ENCODE data around the gene PRTFDC1. TPM values are rescaled to one million over a fixed set of nuclear protein-coding genes. Genes with fewer than 3 reads are reported as not detected.

The PRTFDC1 gene
- total RNA-seq, 1 experiment from 2014 or later, result not detected

- no peaks in the 10 kb centered on the region for H3K36me3 ChIP-seq (ENCODE audit: control insufficient read depth in 1 of 2, insufficient read depth in 2 of 2, low read length in 2 of 2)
- no peaks in the 10 kb centered on the region for H3K79me2 ChIP-seq (ENCODE audit: insufficient read depth, low read length)
- TF ChIP-seq CBX3 (IDR thresholded peaks at IDR 0.05; ENCODE audit: low read depth) (no peak), POLR2AphosphoS5 (IDR thresholded peaks at IDR 0.05; ENCODE audit: low read depth, low read length) (no peak), JUND (IDR thresholded peaks at IDR 0.05) (no peak), EGR1 (IDR thresholded peaks at IDR 0.05; ENCODE audit: low read depth) (no peak), EZH2phosphoT487 (IDR thresholded peaks at IDR 0.05; ENCODE audit: borderline replicate concordance) (no peak), POLR2A (IDR thresholded peaks at IDR 0.05; ENCODE audit: borderline replicate concordance, extremely low read depth, insufficient read depth, insufficient read length) (no peak), CEBPB (IDR thresholded peaks at IDR 0.05; ENCODE audit: low read depth) (no peak), SP1 (IDR thresholded peaks at IDR 0.05; ENCODE audit: low read depth) (no peak), YY1 (IDR thresholded peaks at IDR 0.05; ENCODE audit: extremely low read depth, insufficient replicate concordance, low read depth, low read length) (no peak), ZBTB33 (IDR thresholded peaks at IDR 0.05; ENCODE audit: extremely low read depth, insufficient replicate concordance, low read length) (no peak), ELF1 (IDR thresholded peaks at IDR 0.05; ENCODE audit: borderline replicate concordance, low read depth) (no peak), ZFX (IDR thresholded peaks at IDR 0.05) (no peak), EZH2 (IDR thresholded peaks at IDR 0.05) (no peak), FOSL1 (IDR thresholded peaks at IDR 0.05; ENCODE audit: low read depth) (no peak), TCF7L2 (IDR thresholded peaks at IDR 0.05; ENCODE audit: borderline replicate concordance, extremely low read depth, insufficient read depth, insufficient read length) (no peak), RAD21 (IDR thresholded peaks at IDR 0.05; ENCODE audit: low read depth) (no peak), SIN3A (IDR thresholded peaks at IDR 0.05; ENCODE audit: low read depth) (no peak)
- TF ChIP-seq, protein P1, sequence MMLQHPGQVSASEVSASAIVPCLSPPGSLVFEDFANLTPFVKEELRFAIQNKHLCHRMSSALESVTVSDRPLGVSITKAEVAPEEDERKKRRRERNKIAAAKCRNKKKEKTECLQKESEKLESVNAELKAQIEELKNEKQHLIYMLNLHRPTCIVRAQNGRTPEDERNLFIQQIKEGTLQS (IDR thresholded peaks at IDR 0.05), result no peak
- TF ChIP-seq, protein P2, sequence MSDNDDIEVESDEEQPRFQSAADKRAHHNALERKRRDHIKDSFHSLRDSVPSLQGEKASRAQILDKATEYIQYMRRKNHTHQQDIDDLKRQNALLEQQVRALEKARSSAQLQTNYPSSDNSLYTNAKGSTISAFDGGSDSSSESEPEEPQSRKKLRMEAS (IDR thresholded peaks at IDR 0.05), result no peak
- H4K20me1 ChIP-seq (ENCODE audit: insufficient read depth), result no peaks in the 10 kb centered on the region
- no peaks in the 10 kb centered on the region for H3K9me3 ChIP-seq (ENCODE audit: control insufficient read depth in 1 of 2, insufficient read depth in 1 of 2, low read depth in 1 of 2, low read length in 2 of 2)
- no peak overlapping the region for H3K4me2 ChIP-seq (ENCODE audit: low read length)
- intact Hi-C loops (cut with micrococcal nuclease), result no loop called here
- CTCF ChIA-PET, result no interaction called here
- H2AFZ ChIP-seq (ENCODE audit: low read depth, low read length, poor library complexity, severe bottlenecking), result no peak overlapping the region
- H3K27me3 ChIP-seq (ENCODE audit: insufficient read depth, low read length), result no peaks in the 10 kb centered on the region
- RAD21 ChIA-PET (ENCODE audit: low non-redundant PET in 1 of 2, low total read pairs in 2 of 2, uncharacterized antibody in 2 of 2, unreplicated experiment in 2 of 2), result no interaction called here
- peaks cover 12 to 20% of the 10 kb centered on the region in 2 experiments for H3K4me1 ChIP-seq (ENCODE audit: control insufficient read depth in 1 of 2, insufficient read depth in 2 of 2, low read length in 2 of 2)
- BruUV-seq (replicated peaks), result no TSS peak
- no peak overlapping the region for H3K4me3 ChIP-seq (replicated peaks in 1 of 2; ENCODE audit: low read depth in 1 of 2, low read length in 2 of 2)
- DNase-seq (ENCODE audit: low read depth, low spot score) (no peak), ATAC-seq (no peak)
- POLR2A ChIA-PET, result no interaction called here
- H3K9ac ChIP-seq (ENCODE audit: low read length), result no peak overlapping the region
- no peak overlapping the region for H3K27ac ChIP-seq (ENCODE audit: low read depth, low read length)
- no peaks in the 10 kb centered on the region for H3K9me2 ChIP-seq (ENCODE audit: insufficient read depth)
Observed at GRCh38 chr10:24911029-24911428, 41.4 kb downstream of the PRTFDC1 start.

Data from HCT116 (cell line).